SK-N-SH (cell line): ENCODE results near the gene ARG2. TPM values are rescaled to one million over a fixed set of nuclear protein-coding genes. Genes with fewer than 3 reads are reported as not detected.

Experiments
- CTCF ChIA-PET: fragments of 300-600, 350-600 bp; formaldehyde crosslinking; extraction: SDS; loops from one replicate; lab custom pipeline; 2021; lab: Yijun Ruan, JAX
- POLR2A ChIA-PET: fragments of 350-600 bp; sonication (Branson Sonifier 250); formaldehyde crosslinking; extraction: SDS; loops from one replicate; lab custom pipeline; 2020; ENCODE audit warnings: antibody characterized with exemption, inconsistent platforms; lab: Yijun Ruan, JAX
- DNase-seq: peaks from one replicate; pipeline ENCODE4 v3.0.0; 2012
- H2AFZ ChIP-seq: fragments of 200-600 bp; sonication (generic); 2 replicates; pipeline ENCODE4 v1.8.1; 2016; ENCODE audit warnings: antibody characterized with exemption, mild to moderate bottlenecking, low read depth
- H3F3A ChIP-seq: fragments of 200-600 bp; sonication (generic); replicated peaks from 2 replicates; pipeline ENCODE3; 2016; ENCODE audit warnings: antibody characterized with exemption, mild to moderate bottlenecking; ENCODE audit not compliant: insufficient read depth
- H3K27ac ChIP-seq, 2 experiments: fragments of 200-500 bp in 1 of 2; fragments of 200-600 bp in 1 of 2; sonication (Bioruptor generic) in 1 of 2; sonication (generic), shearing (Covaris generic) in 1 of 2; 2 replicates each; pipeline versions ENCODE4 v1.5.1 to v1.6.1; 2014 to 2016; ENCODE audit warnings: low read depth in 2 of 2, inconsistent platforms in 1 of 2, low read length in 1 of 2, mild to moderate bottlenecking in 1 of 2, mixed read lengths in 1 of 2
- H3K27me3 ChIP-seq: fragments of 200-600 bp; sonication (generic), shearing (Covaris generic); 2 replicates; pipeline ENCODE4 v1.6.1; 2016; ENCODE audit warnings: mixed run types; ENCODE audit not compliant: insufficient read depth
- H3K36me3 ChIP-seq, 2 experiments: fragments of 200-500 bp in 1 of 2; fragments of 200-600 bp in 1 of 2; sonication (Bioruptor generic) in 1 of 2; sonication (generic) in 1 of 2; replicated peaks in 1 of 2; 2 replicates each; pipeline versions ENCODE3 to v1.5.1; 2014 to 2016; ENCODE audit warnings: low read length in 1 of 2, mild to moderate bottlenecking in 1 of 2; ENCODE audit not compliant: insufficient read depth in 2 of 2, control insufficient read depth in 1 of 2
- H3K4me1 ChIP-seq, 2 experiments: fragments of 200-500 bp in 1 of 2; fragments of 200-600 bp in 1 of 2; sonication (Bioruptor generic) in 1 of 2; sonication (generic), shearing (Covaris generic) in 1 of 2; 2 replicates each; pipeline versions ENCODE4 v1.5.1 to v1.6.1; 2014 to 2016; ENCODE audit warnings: low read depth in 1 of 2, low read length in 1 of 2, mixed run types in 1 of 2; ENCODE audit not compliant: insufficient read depth in 2 of 2, control insufficient read depth in 1 of 2
- H3K4me2 ChIP-seq: fragments of 200-600 bp; sonication (generic), shearing (Covaris generic); 2 replicates; pipeline ENCODE4 v1.6.1; 2017; ENCODE audit warnings: mixed run types
- H3K4me3 ChIP-seq, 2 experiments: fragments of 200-500 bp in 1 of 2; fragments of 200-600 bp in 1 of 2; sonication (Bioruptor generic) in 1 of 2; sonication (generic), shearing (Covaris generic) in 1 of 2; 2 replicates each; pipeline versions ENCODE4 v1.5.1 to v1.8.1; 2014 to 2016; ENCODE audit warnings: low read depth in 2 of 2, inconsistent platforms in 1 of 2, low read length in 1 of 2, mild to moderate bottlenecking in 1 of 2, mixed read lengths in 1 of 2, moderate library complexity in 1 of 2
- H3K79me2 ChIP-seq: fragments of 200-600 bp; sonication (generic); 2 replicates; pipeline ENCODE4 v1.8.1; 2017; ENCODE audit warnings: mild to moderate bottlenecking; ENCODE audit not compliant: insufficient read depth
- H3K9ac ChIP-seq: fragments of 200-600 bp; sonication (generic); 2 replicates; pipeline ENCODE4 v1.6.1; 2017; ENCODE audit warnings: mixed run types
- H3K9me2 ChIP-seq: fragments of 200-600 bp; sonication (generic); 2 replicates; pipeline ENCODE4 v1.6.1; 2017; ENCODE audit warnings: mixed run types
- H3K9me3 ChIP-seq: fragments of 200-600 bp; sonication (generic); 2 replicates; pipeline ENCODE4 v1.6.1; 2017; ENCODE audit warnings: mixed run types, mild to moderate bottlenecking, moderate library complexity
- H4K20me1 ChIP-seq: fragments of 200-600 bp; sonication (generic); 2 replicates; pipeline ENCODE4 v1.6.1; 2017; ENCODE audit warnings: mild to moderate bottlenecking, mixed run types; ENCODE audit not compliant: insufficient read depth
- CTCF ChIP-seq: fragments of 200-600 bp; sonication (generic); IDR thresholded peaks from 2 replicates; pipeline ENCODE4 v1.6.1; 2017; ENCODE audit warnings: antibody characterized with exemption, mild to moderate bottlenecking, moderate library complexity
- ELF1 ChIP-seq: IDR thresholded peaks from 2 replicates; pipeline ENCODE4 v1.4.0; 2012
- EZH2phosphoT487 ChIP-seq: fragments of 200-600 bp; sonication (generic); IDR thresholded peaks from 2 replicates; pipeline ENCODE4 v1.6.1; 2017; ENCODE audit warnings: low read depth, mixed run types, mild to moderate bottlenecking, antibody characterized with exemption, moderate library complexity, borderline replicate concordance
- FOXJ3 ChIP-seq: sonication (generic); formaldehyde crosslinking; IDR thresholded peaks from 2 replicates; pipeline ENCODE4 v1.5.1; 2020; ENCODE audit warnings: mild to moderate bottlenecking, missing genetic modification reagents
- FOXM1 ChIP-seq: IDR thresholded peaks from 2 replicates; pipeline ENCODE4 v1.4.0; 2012; ENCODE audit warnings: low read depth, mild to moderate bottlenecking
- JUND ChIP-seq: IDR thresholded peaks from 2 replicates; pipeline ENCODE4 v1.4.0; 2012
- MEF2A ChIP-seq: IDR thresholded peaks from 2 replicates; pipeline ENCODE4 v1.4.0; 2012; ENCODE audit warnings: low read depth, borderline replicate concordance
- NFIC ChIP-seq: IDR thresholded peaks from 2 replicates; pipeline ENCODE4 v1.4.0; 2012; ENCODE audit warnings: borderline replicate concordance
- NRF1 ChIP-seq: IDR thresholded peaks from 2 replicates; pipeline ENCODE4 v1.6.1; 2012; ENCODE audit warnings: low read depth, mild to moderate bottlenecking, low read length
- PBX3 ChIP-seq: IDR thresholded peaks from 2 replicates; pipeline ENCODE4; 2012
- SIN3A ChIP-seq: IDR thresholded peaks from 2 replicates; pipeline ENCODE4 v1.6.1; 2012; ENCODE audit warnings: low read depth, mild to moderate bottlenecking, low read length, moderate library complexity, borderline replicate concordance
- SMC3 ChIP-seq: IDR thresholded peaks from 2 replicates; pipeline ENCODE4 v1.6.1; 2012; ENCODE audit warnings: low read depth, low read length, improper control_type of control experiment
- YY1 ChIP-seq: IDR thresholded peaks from 2 replicates; pipeline ENCODE4 v1.4.0; 2012; ENCODE audit warnings: low read depth, mild to moderate bottlenecking
- ZBTB33 ChIP-seq: IDR thresholded peaks from 2 replicates; pipeline ENCODE4 v1.4.0; 2012; ENCODE audit warnings: low read depth, borderline replicate concordance
- WGBS: methylation state at CpG from one replicate; pipeline ENCODE4 v1.1.6; 2017; ENCODE audit warnings: low lambda C conversion rate; 5-methylcytosine and 5-hydroxymethylcytosine counted together
- polyA plus RNA-seq, 3 experiments: library from polyadenylated mRNA; depleted of rRNA; stranded (reverse); fragments of >200 nt; gene quantifications; 2 replicates each; pipeline ENCODE4 v1.2.3, GENCODE V29; 2012
- TF ChIP-seq, protein P1 (sequence below): fragments of 150-350 bp; IDR thresholded peaks from 2 replicates; pipeline ENCODE4 v1.6.1; 2017; ENCODE audit warnings: antibody characterized with exemption, low read length, low read depth, borderline replicate concordance
- TF ChIP-seq, protein P2 (sequence below): fragments of 150-350 bp; IDR thresholded peaks from 2 replicates; pipeline ENCODE4 v1.6.1; 2016; ENCODE audit warnings: mild to moderate bottlenecking, low read depth, low read length

Gene ARG2
- polyA plus RNA-seq, 1 of the 3 experiments (the other 2 are of a cell fraction), result 2.6 TPM

DNA sequence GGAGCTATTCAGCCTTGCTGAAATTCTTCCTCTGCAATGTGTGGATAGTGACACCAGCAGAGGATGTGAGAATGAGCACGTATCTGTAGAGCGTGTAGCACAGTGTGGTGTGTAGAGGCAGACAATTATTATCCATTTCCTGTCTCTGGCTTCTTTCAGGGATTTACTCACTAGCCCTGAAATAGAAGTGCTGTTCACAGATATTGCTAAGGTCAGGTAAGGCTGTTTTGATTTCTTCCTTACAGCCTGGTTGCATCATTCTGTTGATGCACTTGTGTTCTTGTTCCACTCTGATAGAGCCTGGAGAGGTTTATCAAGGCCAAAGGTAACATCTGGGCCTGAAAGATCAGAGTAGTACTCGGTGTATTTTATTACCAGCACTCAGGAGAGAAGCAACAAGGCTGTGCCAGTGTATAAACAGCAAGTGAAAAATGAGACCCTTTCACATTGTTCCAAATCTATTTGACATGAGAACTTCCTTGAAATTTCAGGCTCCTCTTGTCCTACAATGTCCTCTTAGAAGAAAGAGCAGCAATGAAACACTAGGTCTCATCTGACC is 16.7 kb downstream of the ARG2 start:
- Histone ChIP-seq H3K4me1 (no peaks in the 10 kb centered on the region), H3K27me3 (no peaks in the 10 kb centered on the region), H3K9me2 (no peaks in the 10 kb centered on the region), H3K36me3 (no peaks in the 10 kb centered on the region), H2AFZ (no peak overlapping the region), H3K27ac (no peak overlapping the region), H3K9ac (no peak overlapping the region), H3K79me2 (no peaks in the 10 kb centered on the region), H3K4me2 (no peak overlapping the region), H3F3A (no peaks in the 10 kb centered on the region), H3K4me3 (no peak overlapping the region), H3K9me3 (no peaks in the 10 kb centered on the region), H4K20me1 (no peaks in the 10 kb centered on the region)
- TF ChIP-seq SMC3, result no peak
- TF ChIP-seq, protein P1, sequence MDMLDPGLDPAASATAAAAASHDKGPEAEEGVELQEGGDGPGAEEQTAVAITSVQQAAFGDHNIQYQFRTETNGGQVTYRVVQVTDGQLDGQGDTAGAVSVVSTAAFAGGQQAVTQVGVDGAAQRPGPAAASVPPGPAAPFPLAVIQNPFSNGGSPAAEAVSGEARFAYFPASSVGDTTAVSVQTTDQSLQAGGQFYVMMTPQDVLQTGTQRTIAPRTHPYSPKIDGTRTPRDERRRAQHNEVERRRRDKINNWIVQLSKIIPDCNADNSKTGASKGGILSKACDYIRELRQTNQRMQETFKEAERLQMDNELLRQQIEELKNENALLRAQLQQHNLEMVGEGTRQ, result no peak
- no peak for TF ChIP-seq YY1
- TF ChIP-seq NRF1, result no peak
- no peak for TF ChIP-seq JUND
- no peak for TF ChIP-seq SIN3A
- no peak for TF ChIP-seq ZBTB33
- no peak for TF ChIP-seq NFIC
- TF ChIP-seq EZH2phosphoT487, result no peak
- no peak for TF ChIP-seq FOXJ3 (CRISPR knock-in tag)
- no peak for TF ChIP-seq MEF2A
- POLR2A ChIA-PET, result no interaction called here
- CTCF ChIA-PET, result interaction anchor here (1.1 to 1.9 kb wide), 3 partner anchors 16 to 68 kb away, joined by 3 to 7 read pairs (median 5); partner anchors contain the start of gene ARG2
- DNase-seq, result no peak
- 71% methylated on average over 3 of the region's 3 CpGs for WGBS

DNA sequence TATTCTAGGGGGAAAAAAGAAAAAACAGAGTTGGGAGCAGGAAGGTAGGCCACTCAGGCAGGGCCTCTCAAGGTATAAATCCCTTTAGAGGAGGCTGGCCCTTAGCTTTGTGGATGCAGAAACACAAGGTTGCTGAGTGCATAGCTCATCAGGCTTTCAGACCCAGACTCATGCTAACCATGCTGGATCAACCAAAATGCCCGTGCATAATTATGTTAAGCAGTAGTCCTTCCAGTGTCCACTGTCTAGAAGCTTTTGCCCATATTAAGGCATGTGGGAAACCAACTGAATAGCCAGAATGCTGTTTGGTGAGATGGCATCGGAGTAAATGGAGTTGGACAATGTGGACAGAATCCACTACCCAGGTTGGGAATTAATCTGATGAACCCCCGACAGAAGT is 18.9 kb downstream of the ARG2 start:
- no peaks in the 10 kb centered on the region for H3K27me3 ChIP-seq
- H4K20me1 ChIP-seq, result no peaks in the 10 kb centered on the region
- POLR2A ChIA-PET, result no interaction called here
- H3K27ac ChIP-seq, result no peak overlapping the region
- no peak overlapping the region for H3K4me3 ChIP-seq
- no peaks in the 10 kb centered on the region for H3K4me1 ChIP-seq
- H3K36me3 ChIP-seq, result no peaks in the 10 kb centered on the region
- H3K4me2 ChIP-seq, result no peak overlapping the region
- no peak overlapping the region for H2AFZ ChIP-seq
- H3K9me2 ChIP-seq, result no peaks in the 10 kb centered on the region
- CTCF ChIA-PET, result no interaction called here
- H3F3A ChIP-seq, result no peaks in the 10 kb centered on the region
- no peak for DNase-seq
- H3K79me2 ChIP-seq, result no peaks in the 10 kb centered on the region
- 95% methylated on average over 3 of the region's 3 CpGs for WGBS
- H3K9ac ChIP-seq, result no peak overlapping the region
- no peaks in the 10 kb centered on the region for H3K9me3 ChIP-seq
- TF ChIP-seq, protein P1, result no peak
- TF ChIP-seq FOXM1, result no peak
- TF ChIP-seq, protein P2, sequence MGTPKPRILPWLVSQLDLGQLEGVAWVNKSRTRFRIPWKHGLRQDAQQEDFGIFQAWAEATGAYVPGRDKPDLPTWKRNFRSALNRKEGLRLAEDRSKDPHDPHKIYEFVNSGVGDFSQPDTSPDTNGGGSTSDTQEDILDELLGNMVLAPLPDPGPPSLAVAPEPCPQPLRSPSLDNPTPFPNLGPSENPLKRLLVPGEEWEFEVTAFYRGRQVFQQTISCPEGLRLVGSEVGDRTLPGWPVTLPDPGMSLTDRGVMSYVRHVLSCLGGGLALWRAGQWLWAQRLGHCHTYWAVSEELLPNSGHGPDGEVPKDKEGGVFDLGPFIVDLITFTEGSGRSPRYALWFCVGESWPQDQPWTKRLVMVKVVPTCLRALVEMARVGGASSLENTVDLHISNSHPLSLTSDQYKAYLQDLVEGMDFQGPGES, result no peak
- no peak for TF ChIP-seq CTCF
- TF ChIP-seq MEF2A, result no peak
- TF ChIP-seq PBX3, result no peak
- no peak for TF ChIP-seq SMC3
- no peak for TF ChIP-seq YY1
- TF ChIP-seq ELF1, result no peak
